ENCODE measurements around the gene DDX54.
"Not testable (repeated sequence)": the region's sequence is repeated elsewhere in the genome, so short reads cannot be mapped to it uniquely, and the experiment has no call there.

The DDX54 gene

DNA sequence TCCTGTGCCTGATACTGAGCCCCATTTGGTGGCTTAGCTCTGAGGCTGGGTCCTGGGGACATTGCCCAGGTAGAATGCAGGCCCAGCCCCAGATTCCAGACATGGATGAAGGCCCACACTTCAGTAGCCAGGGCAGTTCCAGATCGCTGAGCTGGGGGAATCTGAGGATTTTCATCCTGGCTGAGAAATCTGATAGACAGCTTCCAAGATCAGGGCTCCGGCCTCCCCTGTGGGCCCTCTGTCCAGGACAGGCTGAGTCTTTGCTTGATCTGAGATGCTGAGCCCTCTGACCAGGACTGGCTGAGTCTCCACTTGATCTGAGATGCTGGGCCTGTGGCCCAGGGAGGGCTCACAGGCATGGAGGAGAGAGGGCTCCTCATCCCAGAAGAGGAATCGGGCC, 46.5 kb downstream of the DDX54 start:
- no peak for DNase-seq

GRCh38 chr12:113137861-113138783, 47.2 kb downstream of the DDX54 start:
- DNase-seq = no peak

GRCh38 chr12:113136990-113137511, 48.2 kb downstream of the DDX54 start:
- DNase-seq = no peak

GRCh38 chr12:113136128-113136989, 48.9 kb downstream of the DDX54 start:
- DNase-seq = no peak

DNA sequence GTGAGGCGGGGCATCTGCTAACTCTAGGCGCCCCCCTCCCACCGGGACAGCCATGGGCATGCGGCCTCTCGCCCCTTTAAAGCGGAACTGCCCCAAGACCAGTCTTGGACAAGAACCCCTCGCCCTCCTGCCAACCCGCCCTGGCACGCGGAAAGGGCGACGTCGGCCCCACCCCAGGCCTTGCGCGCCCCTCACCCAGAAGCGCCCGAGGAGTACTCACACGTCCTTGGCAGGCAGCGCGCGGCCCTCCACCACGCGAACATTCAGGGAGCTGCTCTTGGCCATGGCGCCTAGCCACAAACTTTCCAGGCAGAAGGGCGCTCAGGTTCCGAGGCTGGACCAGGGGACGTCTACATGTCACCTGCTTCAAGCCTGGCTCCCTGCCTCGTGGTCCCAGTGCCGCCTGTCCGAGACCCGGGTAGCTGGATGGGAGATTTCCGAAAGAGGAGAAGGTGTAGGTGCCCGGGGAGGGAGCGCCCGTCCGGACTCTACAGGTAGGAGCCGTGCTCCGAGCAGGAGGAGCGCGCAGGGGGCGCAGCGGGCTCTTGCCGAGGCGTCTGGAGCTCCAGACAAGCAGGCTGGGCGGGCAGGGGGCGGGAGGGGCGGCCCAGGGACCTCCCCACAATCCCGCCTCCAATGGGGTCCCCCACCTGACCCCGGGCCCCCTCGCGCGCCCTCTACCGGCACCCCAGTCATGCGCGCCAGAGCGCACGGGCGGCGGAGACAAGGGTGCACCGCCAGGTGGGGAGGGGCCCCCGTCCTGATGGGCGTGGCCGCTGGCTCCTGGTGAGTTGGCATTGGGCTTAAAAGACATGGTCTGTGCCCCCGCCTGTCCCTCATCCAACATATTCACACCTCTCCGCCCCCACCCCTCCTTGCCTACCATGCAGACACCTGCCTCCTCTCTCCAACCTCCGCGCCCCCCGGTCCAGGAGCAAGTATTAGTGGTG, 49.8 kb downstream of the DDX54 start, which contains the start of gene RASAL1:
Gene RASAL1 (minus strand): TSS at position 584 of the 950 bp plus-strand sequence. CDS start 299 bp downstream, at position 285.
- no peak for DNase-seq

DNA sequence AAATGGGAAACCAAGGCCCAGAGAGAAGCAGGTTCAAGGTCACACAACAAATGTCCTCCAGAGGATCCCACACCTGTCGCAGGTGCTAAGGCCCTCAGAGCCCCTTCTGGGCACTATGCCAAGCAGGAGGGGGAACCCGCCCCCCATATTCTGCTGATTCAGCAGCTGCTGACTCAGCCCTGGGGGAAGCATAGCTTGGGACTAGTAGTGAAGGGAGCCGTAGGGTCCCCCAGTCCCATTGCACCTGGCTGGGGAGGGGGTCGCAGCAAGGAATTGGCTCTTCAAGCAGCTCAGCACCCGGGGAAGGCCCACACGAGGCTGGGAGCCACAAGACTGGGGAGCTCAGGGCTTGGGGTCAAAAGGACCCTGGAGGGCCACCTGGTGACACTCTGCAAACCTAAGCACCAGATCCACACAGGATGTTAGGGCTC, 50.7 kb downstream of the DDX54 start:
- no peak for DNase-seq

- no peak for DNase-seq
Observed at GRCh38 chr12:113134071-113134470, 51.2 kb downstream of the DDX54 start.

DNA sequence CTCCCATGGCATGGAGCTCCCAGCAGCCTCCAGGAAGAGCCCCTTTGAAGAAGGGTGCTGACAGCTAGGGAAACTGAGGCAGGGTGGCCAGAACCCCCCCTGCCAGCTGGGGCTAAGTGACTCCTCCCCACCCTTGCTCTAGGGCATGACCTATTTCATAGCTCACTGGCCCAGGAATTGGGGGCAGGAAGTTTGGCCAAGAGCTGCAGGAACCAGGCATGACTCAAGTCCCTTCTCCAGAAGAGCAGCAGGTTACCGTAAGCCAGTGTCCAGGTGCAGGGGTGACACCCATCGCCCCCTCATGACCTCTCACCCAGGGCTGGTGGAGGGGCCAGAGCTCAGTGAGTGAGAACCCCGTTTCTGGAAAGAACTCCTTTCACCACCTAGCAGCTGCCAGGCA, 51.6 kb downstream of the DDX54 start:
- no peak for DNase-seq

DNA sequence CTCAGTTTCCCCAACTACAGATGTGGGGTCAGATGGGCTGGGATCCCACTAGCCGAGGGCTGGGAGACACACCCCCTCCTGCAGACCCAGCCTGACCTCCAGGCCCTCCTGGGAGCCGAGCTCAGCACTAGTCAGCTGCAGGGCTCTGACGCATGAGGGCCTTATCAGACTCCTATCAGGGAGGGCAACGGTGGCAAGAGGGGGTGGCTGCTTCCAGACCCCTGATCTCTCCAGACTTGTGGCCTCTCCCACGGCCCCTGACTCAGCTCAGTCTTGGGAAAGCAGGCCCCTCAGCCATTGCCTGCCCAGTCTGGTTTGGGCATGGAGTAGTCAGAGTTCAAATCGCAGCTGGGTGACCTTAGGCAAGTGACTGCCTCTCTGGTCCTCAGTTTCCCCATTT, 52.2 kb downstream of the DDX54 start:
- no peak for DNase-seq

DNA sequence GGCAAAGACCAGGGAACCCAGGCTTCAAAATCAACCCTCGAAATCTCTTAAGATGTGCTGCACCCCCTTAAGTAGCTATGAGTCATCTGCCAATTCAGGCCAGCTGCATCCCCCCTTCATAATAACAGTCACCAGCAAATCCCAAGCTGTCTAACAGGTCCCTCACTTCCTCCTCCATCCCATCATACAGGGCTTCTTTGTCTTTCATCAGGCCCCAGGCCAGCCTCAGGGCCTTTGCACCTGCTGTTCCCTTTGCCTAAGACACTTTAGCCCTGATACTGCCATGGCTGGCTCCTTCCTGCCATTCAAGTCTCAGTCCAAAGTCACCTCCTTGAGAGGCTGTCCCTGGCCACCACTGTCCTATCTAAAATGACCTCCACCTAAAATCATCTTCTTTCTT, 53.7 kb downstream of the DDX54 start:
- no peak for DNase-seq

DNA sequence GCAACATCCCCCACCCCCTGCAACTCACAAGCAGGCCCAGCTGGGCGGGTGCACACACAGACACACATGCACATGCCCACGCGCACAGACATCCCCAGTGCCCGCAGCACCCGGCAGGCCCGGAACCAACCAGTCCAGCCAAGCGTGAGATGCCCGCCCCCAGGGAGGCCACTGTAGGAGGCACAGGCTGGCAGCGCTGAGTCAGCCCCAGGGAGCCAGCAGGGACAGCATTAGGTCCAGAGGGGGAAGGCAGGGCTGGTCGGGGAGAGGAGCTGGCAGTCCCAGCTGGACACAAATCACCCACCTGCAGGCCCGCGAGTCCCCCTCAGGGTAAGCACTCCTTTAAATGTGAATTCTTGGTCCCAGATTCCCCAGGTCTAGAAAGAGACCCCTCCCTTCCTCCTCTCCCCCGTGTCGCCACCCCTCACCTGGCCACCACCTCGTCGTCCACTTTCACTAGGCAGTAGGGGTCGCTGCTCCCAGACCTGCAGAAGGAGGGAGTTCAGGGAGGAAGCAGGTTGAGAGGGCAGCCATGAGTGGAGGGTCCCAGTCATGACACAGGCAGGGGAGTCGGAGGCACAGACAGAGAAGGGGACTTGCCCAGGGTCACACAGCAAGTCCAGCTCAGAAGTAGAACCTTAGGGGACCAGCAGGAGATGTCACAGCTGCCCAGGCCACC, 54.7 kb downstream of the DDX54 start:
- no peak for DNase-seq

GRCh38 chr12:113129664-113130456, 55.4 kb downstream of the DDX54 start:
- no peak for DNase-seq

DNA sequence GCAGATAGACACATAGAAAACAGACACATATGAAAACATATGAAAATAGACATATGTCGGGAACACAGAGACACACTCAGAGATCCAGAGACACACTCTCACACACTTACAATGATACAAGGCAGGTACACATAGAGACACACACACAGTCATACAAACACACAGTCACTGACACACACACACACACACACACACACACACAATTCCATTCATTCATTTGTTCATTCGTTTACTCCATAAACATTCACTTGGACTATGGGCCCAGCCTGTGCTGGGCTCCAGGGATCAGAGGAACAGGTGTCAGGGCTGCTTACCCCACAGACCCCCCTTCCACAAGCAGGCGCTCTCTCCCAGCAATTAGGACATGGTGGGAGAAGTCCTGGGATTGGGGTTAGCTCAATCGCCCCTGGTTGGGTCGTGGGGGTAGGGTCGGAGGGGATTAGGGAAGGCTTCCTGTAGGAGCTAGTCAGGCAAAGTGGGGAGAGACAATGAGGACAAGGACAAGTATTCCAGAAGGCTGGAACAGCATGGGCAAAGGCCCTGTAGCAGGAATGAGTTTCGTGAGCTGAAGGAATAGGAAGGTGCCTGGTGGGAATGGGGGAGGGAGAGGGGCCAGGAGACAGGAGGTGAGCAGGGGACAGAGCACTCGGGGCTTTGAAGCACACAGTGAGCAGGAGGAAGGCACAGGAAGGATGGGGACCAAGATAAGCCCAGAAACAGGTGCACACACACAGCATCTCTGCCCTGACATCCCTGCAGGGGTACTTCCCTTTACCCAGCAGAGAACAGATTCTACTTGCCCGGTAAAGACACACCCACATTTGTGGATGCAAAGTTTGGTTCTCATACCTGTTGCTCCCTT, 56.2 kb downstream of the DDX54 start:
- no peak for DNase-seq

- no peak for DNase-seq
Observed at GRCh38 chr12:113127791-113128199, 57.5 kb downstream of the DDX54 start.

GRCh38 chr12:113120670-113121370, 64.5 kb downstream of the DDX54 start:
- no peak for DNase-seq

DNA sequence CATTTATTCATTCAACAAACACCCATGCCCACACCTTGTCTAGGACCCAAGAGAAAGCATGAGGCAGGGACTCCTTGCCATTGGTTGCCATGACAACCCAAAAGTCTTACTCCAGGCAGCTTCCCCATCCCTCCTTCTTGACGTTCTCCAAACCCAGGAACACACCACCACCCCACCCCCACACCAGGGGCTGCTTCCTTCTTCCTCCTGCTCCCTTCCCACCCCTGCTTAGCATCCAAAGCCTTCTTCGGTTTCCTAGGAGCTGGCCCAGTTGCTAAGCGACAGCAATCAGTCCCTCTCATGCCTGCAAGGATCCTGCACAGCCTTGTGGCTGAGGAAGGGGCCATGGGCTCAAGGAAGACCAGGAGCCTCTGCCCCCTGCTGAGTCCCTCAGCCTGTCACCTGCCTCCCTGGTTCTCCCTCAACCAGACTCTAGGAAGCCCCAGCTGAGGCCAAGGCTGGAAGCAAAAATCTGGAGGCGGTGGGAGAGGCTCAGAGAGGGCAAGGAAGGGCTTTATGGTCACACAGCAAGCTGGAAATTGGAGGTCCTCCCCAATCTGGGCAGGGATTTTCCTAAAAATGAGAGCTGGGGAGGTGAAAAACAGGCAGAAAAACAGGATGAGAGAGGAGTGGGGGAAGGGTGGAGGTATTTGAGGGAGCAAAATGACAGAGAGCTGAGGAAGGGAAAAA, 65.2 kb downstream of the DDX54 start:
- no peak for DNase-seq

DNA sequence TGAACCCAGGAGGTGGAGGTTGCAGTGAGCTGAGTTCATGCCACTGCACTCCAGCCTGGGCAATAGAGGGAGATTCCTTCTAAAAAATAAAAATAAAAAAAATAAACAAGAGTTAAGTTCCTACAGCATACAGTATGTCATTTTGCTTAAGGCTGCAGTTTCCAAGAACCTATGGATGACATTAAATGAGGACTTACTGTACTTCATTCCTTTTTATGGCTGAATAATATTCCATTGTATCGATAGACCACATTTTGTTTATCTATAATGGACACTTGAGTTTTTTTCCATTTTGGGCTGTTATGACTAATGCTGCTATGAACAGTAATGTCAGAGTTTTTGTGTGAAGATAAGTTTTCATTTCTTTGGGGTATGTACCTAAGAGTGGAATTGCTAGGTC, 67.1 kb downstream of the DDX54 start:
- no peak for DNase-seq

DNA sequence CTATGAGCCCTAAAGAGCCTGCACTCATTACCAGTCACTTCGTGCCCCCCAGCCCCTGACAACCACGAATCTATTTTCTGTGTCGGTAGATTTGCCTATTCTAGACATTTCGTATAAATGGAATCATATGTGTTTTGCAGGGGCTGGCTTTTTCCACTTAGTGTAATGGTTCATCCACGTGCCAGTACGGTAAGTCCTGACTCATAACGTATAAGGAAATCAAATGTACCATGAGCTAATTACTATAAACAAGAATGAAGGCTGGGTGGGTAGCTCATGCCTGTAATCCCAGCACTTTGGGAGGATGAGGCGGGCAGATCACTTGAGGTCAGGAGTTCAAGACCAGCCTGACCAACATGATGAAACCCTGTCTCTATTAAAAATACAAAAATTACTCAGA, 67.6 kb downstream of the DDX54 start:
- not testable (repeated sequence) for DNase-seq
